Prostate gland (tissue), 2 donors: ENCODE measurements around the gene APOL2.

Experiments
- CTCF ChIP-seq, 4 experiments: fragments of 200-600 bp in 2 of 4; fragments of 450-650 bp in 2 of 4; sonication (generic) in 2 of 4; IDR thresholded peaks; 1 replicate in 3 of 4; 2 replicates in 1 of 4; pipeline ENCODE4 v1.5.1; 2016 to 2019; ENCODE audit warnings: antibody characterized with exemption in 4 of 4, mild to moderate bottlenecking in 2 of 4, moderate library complexity in 2 of 4
- POLR2AphosphoS5 ChIP-seq: sonication (generic); formaldehyde crosslinking; IDR thresholded peaks from one replicate; pipeline ENCODE4 v1.6.1; 2017; ENCODE audit warnings: antibody characterized with exemption

DNA sequence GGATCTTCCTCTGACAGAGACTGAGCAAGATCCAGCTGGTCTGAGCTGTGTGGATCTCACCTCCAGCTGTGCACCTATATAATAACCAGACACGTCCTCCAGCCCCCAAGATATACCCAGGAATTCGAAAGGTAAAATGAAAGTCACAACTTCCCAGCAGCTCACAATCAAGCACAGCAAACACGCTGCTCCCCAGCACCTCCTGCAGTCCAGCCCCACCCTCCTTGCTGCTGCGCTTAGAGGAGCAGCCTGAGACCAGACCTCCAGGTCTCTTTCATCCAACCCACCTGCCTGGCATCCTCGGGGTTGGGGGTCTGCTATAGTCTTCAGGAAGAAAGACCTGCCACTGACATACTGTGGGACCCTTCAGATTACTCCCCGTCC, 34.7 kb downstream of the APOL2 start:
- TF ChIP-seq CTCF (IDR thresholded peaks at IDR 0.05) (no peak), POLR2AphosphoS5 (no peak)
